Astrocyte (in vitro differentiated cells and primary cell): ENCODE measurements around the gene TTC23.

Experiments used
- EZH2 ChIP-seq: IDR thresholded peaks from 2 replicates; pipeline ENCODE4 v1.6.1; 2012; ENCODE audit warnings: mild to moderate bottlenecking, low read length, inconsistent platforms; ENCODE audit not compliant: insufficient read depth
- TF ChIP-seq, protein P1 (sequence below): IDR thresholded peaks from 2 replicates; pipeline ENCODE4 v1.5.1; 2011; ENCODE audit warnings: low read depth, mild to moderate bottlenecking, inconsistent platforms, low read length, moderate library complexity; ENCODE audit not compliant: insufficient read depth

DNA sequence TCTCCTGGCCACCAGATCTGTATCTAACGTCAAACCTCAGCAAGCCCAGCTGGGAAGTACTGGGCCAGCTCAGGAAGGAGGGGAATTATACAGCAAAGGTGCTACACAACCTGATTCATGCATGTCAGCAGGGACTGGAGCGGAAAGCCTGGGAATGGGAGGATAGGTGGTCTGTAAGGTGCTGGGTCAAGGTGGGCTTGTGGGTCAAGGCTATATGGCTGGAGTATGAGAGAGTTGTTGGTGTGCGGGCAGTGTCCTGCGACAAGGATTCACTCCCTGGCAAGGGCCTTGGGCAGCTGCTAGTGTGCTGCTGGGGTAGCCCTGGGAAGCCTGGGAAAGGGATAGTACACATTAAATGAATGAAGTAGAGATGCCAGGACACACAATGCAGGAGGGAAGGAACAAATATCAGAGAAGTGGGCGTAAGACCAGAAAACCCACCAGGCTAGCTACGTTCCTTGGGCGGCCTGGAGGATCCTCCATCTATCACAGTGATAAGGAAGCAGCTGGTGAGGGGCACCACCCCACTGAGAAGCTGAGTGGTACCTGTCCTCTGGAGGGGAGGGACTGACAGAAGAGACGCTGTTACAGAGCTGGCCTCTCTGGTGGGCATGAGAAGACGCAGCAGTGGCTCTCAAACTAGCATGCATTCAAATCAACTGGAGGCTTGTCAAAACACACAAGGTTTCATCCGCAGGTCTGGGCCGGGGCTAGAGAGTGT lies 153.0 kb downstream of the TTC23 start:
- TF ChIP-seq, protein P1, sequence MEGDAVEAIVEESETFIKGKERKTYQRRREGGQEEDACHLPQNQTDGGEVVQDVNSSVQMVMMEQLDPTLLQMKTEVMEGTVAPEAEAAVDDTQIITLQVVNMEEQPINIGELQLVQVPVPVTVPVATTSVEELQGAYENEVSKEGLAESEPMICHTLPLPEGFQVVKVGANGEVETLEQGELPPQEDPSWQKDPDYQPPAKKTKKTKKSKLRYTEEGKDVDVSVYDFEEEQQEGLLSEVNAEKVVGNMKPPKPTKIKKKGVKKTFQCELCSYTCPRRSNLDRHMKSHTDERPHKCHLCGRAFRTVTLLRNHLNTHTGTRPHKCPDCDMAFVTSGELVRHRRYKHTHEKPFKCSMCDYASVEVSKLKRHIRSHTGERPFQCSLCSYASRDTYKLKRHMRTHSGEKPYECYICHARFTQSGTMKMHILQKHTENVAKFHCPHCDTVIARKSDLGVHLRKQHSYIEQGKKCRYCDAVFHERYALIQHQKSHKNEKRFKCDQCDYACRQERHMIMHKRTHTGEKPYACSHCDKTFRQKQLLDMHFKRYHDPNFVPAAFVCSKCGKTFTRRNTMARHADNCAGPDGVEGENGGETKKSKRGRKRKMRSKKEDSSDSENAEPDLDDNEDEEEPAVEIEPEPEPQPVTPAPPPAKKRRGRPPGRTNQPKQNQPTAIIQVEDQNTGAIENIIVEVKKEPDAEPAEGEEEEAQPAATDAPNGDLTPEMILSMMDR = no peak
- no peak for TF ChIP-seq EZH2
